ENCODE results near the gene DHX15. TPM values are rescaled to one million over a fixed set of nuclear protein-coding genes. Genes with fewer than 3 reads are reported as not detected.

The DHX15 gene
- total and polyA plus RNA-seq, 2 of the 8 experiments (the other 6 are each of a cell fraction or from before 2014, with no cell fraction given) = 126 to 286 TPM

GRCh38 chr4:24510091-24510490 lies 74.3 kb downstream of the DHX15 start:
- no peak overlapping the region for H3K18ac ChIP-seq (ENCODE audit: extremely low read depth, low read length)
- ChIA-PET CTCF (ENCODE audit: partially characterized antibody) (interaction anchor here (0.7 to 5.7 kb wide), 4 partner anchors 11 to 63 kb away, joined by 3 to 35 read pairs (median 6); no protein-coding TSS in a partner anchor), POLR2A (ENCODE audit: partially characterized antibody) (interaction anchor here (0.6 to 10.1 kb wide), 9 partner anchors 9 to 395 kb away, joined by 3 to 73 read pairs (median 6); no protein-coding TSS in a partner anchor)
- no peak overlapping the region for H2BK12ac ChIP-seq (ENCODE audit: low read depth, low read length)
- no peaks in the 10 kb centered on the region for H3K27me3 ChIP-seq (replicated peaks in 1 of 4; ENCODE audit: control insufficient read depth in 3 of 4, extremely low read depth in 1 of 4, insufficient read depth in 3 of 4, low read length in 3 of 4)
- no peak overlapping the region for H2AK5ac ChIP-seq (ENCODE audit: low read depth, low read length)
- no peak overlapping the region for H3K23ac ChIP-seq (ENCODE audit: insufficient read length)
- H4K20me1 ChIP-seq (replicated peaks in 1 of 2; ENCODE audit: control insufficient read depth in 1 of 2, insufficient read depth in 2 of 2, low read length in 2 of 2) = no peaks in the 10 kb centered on the region
- no peak overlapping the region; a peak in 1 of 4 replicates for H3K4me2 ChIP-seq (ENCODE audit: insufficient read depth in 1 of 2, low read depth in 2 of 2, low read length in 2 of 2)
- H3K56ac ChIP-seq (replicated peaks; ENCODE audit: insufficient read length, low read depth, low read length) = no peak overlapping the region
- no peaks in the 10 kb centered on the region for H3K9me3 ChIP-seq (ENCODE audit: insufficient read depth in 2 of 2, low read depth in 1 of 2, low read length in 1 of 2)
- H3K9ac ChIP-seq (replicated peaks in 1 of 4; ENCODE audit: extremely low read depth in 1 of 4, low read depth in 3 of 4, low read length in 3 of 4) = no peak overlapping the region
- no peak for FAIRE-seq
- H3K79me1 ChIP-seq (ENCODE audit: low read depth, low read length) = no peaks in the 10 kb centered on the region
- no peak overlapping the region for H3K14ac ChIP-seq (ENCODE audit: insufficient read length)
- no peaks in the 10 kb centered on the region for H3K79me2 ChIP-seq (ENCODE audit: control insufficient read depth in 1 of 2, insufficient read depth in 2 of 2, low read length in 2 of 2)
- no peak overlapping the region for H2BK20ac ChIP-seq (ENCODE audit: low read length)
- H4K91ac ChIP-seq (replicated peaks; ENCODE audit: insufficient read length, low read length) = peak overlapping the region; percentile 29
- H3K23me2 ChIP-seq (ENCODE audit: low read depth, low read length) = no peaks in the 10 kb centered on the region
- no peak overlapping the region for H2BK15ac ChIP-seq (ENCODE audit: low read length)
- peak in 1 of 2 experiments; percentile 27; a peak in 1 of 3 replicates for TF ChIP-seq POLR2A (IDR thresholded peaks at IDR 0.05; ENCODE audit: control extremely low read depth in 1 of 2, low read depth in 2 of 2, low read length in 2 of 2)
- TF ChIP-seq ATF2 (IDR thresholded peaks at IDR 0.05; ENCODE audit: low read length) = no peak
- H2AFZ ChIP-seq (ENCODE audit: low read length) = no peak overlapping the region
- peak overlapping the region; percentile 67; the same call in 1 of the 2 replicates for H2BK5ac ChIP-seq (ENCODE audit: low read depth, low read length)
- no peak overlapping the region for H2BK120ac ChIP-seq (replicated peaks; ENCODE audit: low read depth, low read length)
- no peak overlapping the region for H3K4ac ChIP-seq (replicated peaks; ENCODE audit: insufficient read length, low read depth, low read length)
- H3K4me1 ChIP-seq (replicated peaks in 1 of 4; ENCODE audit: control insufficient read depth in 3 of 4, insufficient read depth in 4 of 4, low read length in 3 of 4) = peaks cover 15 to 30% (median 22%) of the 10 kb centered on the region in 4 experiments
- DNase-seq (ENCODE audit: low read depth in 1 of 2, low spot score in 2 of 2) = no peak
- WGBS, 2 experiments (ENCODE audit: extremely low coverage in 1 of 2, insufficient coverage in 1 of 2, insufficient read length in 1 of 2, insufficient replicate concordance in 2 of 2, low coverage in 1 of 2, low lambda C conversion rate in 2 of 2, missing lambda C conversion rate in 1 of 2) = 70% methylated on average over 5 of the region's 5 CpGs; no CpG with 5 or more reads in 1 of the 2 experiments
- peaks cover 0 to 26% (median 2%) of the 10 kb centered on the region in 4 experiments; a peak in 3 of 8 replicates for H3K36me3 ChIP-seq (ENCODE audit: control insufficient read depth in 2 of 4, insufficient read depth in 4 of 4, low read length in 3 of 4)
- H4K5ac ChIP-seq (ENCODE audit: insufficient read length, low read depth, low read length) = peak overlapping the region; percentile 24
- no peak overlapping the region for H3K27ac ChIP-seq (ENCODE audit: low read depth, low read length)
- H4K8ac ChIP-seq (ENCODE audit: extremely low read depth, insufficient read depth, low read length) = no peak overlapping the region
- no peak overlapping the region for H3K4me3 ChIP-seq (ENCODE audit: extremely low read depth in 1 of 4, insufficient read depth in 2 of 4, low read depth in 3 of 4, low read length in 4 of 4)
